ENCODE results near the gene SLC25A46.
A peak's percentile ranks its signal among the peaks of the same experiment; 100 is the strongest.
"Not testable (repeated sequence)": the region's sequence is repeated elsewhere in the genome, so short reads cannot be mapped to it uniquely, and the experiment has no call there.

SLC25A46 gene

DNA sequence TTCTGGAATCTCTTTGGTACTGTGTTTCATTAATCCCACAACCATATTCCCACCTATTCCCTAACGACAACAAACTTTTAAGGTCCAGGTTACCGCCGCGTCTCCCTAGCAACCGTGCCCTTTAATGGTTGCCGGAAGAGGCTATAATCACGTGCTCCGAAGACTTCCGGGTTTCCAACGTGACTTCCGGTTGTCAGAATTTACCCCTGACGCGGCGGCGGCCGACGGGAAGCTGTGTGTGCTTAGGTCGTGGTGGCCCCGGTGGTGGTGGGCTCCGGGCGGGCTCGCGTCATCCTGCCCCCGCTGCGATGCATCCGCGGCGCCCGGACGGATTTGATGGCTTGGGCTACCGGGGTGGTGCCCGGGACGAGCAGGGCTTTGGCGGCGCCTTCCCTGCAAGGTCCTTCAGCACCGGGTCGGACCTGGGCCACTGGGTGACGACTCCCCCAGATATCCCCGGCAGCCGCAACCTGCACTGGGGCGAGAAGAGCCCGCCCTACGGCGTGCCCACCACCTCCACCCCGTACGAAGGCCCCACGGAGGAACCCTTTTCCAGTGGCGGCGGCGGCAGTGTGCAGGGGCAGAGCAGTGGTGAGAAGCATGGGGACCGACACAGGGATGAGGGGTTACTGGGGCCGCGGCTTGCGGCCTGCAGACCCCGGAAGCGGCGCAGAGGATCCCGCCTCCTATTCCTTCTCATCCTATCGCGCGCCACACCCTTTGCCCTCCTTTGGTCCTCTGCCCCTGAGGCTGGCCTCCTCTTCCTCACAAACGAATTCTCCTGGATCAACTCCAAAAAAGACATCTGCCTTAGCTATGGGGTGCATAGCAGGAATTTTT, at the start of gene SLC25A46:
TSS of gene SLC25A46 (plus strand) at position 196 of the 840 bp plus-strand sequence. CDS start at position 309, 113 bp downstream.
- peak; percentile 75 for DNase-seq (ENCODE audit: low read depth)

DNA sequence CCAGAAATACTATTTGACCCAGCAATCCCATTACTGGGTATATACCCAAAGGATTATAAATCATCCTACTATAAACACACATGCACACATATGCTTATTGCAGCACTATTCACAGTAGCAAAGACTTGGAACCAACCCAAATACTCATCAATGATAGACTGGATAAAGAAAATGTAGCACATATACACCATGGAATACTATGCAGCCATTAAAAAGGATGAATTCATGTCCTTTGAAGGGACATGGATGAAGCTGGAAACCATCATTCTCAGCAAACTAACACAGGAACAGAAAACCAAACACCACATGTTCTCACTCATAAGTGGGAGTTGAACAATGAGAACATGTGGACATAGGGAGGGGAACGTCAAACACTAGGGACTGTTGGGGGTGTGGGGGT, 48.2 kb upstream of the SLC25A46 start:
- not testable (repeated sequence) for DNase-seq (ENCODE audit: low read depth)

DNA sequence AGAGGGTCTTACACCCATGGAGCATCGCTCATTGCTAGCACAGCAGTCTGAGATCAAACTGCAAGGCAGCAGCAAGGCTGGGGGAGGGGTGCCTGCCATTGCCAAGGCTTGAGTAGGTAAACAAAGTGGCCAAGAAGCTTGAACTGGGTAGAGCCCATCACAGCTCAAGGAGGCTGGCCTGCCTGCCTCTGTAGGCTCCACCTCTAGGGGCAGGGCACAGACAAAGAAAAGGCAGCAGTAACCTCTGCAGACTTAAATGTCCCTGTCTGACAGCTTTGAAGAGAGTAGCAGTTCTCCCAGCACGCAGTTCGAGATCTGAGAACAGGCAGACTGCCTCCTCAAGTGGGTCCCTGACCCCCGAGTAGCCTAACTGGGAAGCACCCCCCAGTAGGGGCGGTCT, 46.1 kb upstream of the SLC25A46 start:
- not testable (repeated sequence) for DNase-seq (ENCODE audit: low read depth)

DNA sequence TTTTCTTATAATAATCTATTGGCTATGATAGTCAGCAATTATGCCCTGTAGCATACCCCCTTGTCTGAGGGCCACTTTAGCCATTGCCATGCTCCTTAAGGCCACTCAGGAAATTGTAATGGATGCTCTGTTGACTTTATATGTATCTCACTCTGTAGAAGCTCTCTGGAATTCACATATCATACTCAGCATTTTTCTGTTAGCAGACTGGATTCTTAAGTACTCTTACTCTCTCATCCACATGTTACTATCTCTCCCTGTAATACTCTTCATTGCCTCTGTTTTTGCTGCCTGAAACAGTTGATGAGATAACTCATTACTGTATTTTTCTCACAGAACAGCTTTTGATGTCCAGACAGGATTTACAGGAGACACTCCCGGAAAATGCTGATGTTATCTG, 36.5 kb upstream of the SLC25A46 start:
- no peak for DNase-seq (ENCODE audit: low read depth)

GRCh38 chr5:110702704-110703103, 36.1 kb upstream of the SLC25A46 start:
- DNase-seq (ENCODE audit: low read depth): no peak

DNA sequence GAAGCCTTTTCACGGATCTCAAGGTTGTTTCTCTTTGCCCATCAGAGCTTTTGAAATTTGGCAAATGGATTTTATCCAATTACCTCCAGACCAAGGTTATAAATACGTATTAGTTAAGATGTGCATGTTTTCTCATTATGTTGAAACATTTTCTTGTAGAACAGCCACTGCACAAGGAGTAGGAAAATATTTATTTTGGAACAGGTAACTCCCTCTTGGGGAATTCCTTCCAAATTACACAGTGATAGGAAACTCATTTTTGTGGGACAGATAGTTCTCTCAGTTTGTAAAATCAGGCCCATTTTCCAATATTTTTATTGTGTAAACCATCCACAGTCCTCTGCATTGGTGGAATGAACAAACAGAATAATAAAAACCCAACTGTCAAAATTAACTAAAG, 35.3 kb upstream of the SLC25A46 start:
- no peak for DNase-seq (ENCODE audit: low read depth)

GRCh38 chr5:110705349-110705748, 33.5 kb upstream of the SLC25A46 start:
- DNase-seq (ENCODE audit: low read depth): no peak

- no peak for DNase-seq (ENCODE audit: low read depth)
These were observed 31.5 kb upstream of the SLC25A46 start for GRCh38 chr5:110707260-110707844.

DNA sequence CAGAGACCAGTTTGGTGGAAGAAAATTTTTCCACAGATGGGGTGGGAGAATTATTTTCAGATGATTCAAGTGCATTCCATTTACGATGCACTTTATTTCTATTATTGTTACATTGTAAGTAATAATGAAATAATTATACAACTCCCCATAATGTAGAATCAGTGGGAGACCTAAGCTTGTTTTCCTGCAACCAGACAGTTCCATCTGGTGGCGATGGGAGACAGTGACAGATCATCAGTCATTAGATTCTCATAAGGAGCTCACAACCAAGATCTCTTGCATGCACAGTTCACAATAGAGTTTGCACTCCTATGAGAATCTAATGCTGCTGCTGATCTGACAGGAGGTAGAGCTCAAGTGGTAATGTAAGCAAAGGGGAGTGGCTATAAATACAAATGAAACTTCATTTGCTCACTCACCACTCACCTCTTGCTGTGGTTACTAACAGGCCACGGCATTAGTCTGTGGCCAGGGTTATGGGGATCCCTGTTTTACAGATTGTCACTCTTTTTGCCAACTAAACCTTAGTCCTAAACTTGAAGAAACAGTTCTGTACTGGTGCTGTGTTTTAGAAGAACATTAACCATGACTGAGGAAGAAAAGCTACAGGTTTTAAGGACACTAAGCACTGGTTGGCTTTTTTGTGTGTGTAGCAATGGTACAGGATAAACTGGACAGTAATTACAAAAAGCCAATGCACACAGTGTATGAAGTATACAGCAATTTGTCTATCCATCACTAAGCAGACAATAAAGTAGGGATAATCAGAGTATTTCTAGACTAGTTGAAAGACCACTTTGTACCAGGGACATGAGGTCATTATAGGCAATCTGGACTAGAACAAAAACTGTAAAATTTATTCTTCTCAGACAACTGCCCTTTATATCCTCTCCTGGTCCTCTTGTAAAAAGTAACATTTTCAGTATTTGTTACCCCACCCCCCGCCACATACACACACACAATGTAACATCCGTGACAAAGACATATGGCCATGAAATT, 22.3 kb upstream of the SLC25A46 start:
- DNase-seq (ENCODE audit: low read depth): no peak

DNA sequence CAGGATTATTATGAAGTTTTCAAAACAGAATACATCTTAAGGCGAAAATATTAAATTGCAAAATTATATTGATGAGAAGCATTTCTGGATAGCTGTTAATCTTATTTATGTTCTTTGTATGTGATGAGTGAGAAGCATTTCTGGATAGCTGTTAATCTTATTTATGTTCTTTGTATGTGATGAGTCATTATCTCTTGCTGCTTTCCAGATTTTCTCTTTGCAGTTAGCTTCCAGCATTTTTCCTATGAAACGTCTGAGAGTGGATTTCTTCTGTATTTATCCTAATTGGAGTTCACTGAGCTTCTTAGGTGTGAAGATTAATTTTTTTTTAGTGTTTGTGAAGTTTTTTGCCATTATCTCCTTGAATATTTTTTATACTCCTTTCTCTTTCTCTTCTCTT, 20.5 kb upstream of the SLC25A46 start:
- DNase-seq (ENCODE audit: low read depth): no peak

DNA sequence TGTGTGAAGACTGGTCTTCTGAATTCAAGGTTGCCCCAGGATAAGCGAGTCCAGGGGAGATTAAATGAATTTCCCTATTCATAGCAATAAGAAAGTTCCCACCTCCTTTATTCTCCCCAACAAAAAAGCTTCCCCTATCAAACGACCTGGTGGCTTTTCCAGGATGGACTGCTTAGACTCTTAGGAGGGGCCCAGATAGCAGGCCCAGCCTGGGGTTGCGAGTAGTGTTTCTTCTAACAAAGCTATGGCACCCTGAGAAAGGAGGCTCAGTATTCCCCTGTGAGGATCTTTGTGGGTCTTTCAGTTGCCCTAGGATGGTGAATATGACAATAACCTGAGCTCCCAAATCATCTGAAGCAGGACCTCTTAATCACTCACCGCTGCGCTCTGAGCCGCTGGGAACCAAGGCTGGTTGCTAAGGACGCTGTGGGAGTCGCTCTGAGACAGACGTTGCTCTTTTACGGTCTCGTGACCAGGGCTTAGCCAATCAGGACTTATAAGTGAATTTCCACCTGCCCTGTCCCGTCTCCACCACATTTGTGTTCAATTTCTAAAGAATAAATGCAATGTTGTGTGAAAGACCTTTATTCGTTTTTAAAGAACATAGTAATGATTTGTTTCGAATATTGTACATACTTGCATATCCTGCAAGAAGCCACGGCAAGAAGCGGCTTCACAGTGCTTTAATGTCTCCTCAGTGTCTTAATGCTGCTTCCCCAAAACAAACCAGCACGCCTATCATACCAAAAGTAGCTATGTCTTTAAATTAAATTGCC, 12.4 kb upstream of the SLC25A46 start, which contains the start of gene TMEM232:
TSS of gene TMEM232 (minus strand) at position 423 of the 776 bp plus-strand sequence. CDS start 59,319 bp downstream, outside the sequence.
- DNase-seq (ENCODE audit: low read depth): no peak

DNA sequence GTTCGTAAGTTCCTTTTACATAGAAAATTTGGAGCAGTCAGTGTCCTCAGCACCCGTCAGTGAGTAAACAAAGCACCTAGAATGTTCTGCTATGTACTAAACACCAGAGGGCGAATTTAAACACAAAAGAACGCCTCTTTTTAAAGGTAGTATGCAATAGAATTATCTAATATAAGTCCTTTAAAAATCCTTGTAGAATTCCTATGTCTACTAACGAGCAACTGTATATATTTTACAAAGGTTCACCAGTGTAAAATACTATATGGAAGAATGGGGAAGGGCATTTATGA, 11.8 kb upstream of the SLC25A46 start:
- no peak for DNase-seq (ENCODE audit: low read depth)

GRCh38 chr5:110731499-110731898, 7.3 kb upstream of the SLC25A46 start:
- DNase-seq (ENCODE audit: low read depth): not testable (repeated sequence)

DNA sequence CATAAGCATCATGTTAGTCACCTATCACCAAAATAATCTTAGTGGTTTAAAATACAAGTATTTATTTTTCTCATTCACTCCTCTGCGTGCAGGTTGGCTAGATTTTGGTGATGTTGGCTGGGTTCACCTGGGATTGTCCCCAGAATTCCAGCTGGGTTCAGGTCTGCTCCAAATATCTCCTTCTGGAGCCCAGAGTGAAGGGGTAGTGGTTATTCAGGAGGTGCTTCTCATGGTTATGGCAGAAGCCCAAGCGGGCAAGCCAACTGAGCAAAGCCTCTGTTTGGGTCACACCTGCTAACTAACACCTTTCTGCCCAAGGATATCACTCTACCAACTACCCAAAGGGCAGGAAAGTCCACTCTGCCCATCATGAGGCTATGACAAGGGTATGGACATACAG, 4.7 kb upstream of the SLC25A46 start:
- no peak for DNase-seq (ENCODE audit: low read depth)

- no peak for DNase-seq (ENCODE audit: low read depth)
These were observed 3.3 kb upstream of the SLC25A46 start for GRCh38 chr5:110735556-110735955.

DNA sequence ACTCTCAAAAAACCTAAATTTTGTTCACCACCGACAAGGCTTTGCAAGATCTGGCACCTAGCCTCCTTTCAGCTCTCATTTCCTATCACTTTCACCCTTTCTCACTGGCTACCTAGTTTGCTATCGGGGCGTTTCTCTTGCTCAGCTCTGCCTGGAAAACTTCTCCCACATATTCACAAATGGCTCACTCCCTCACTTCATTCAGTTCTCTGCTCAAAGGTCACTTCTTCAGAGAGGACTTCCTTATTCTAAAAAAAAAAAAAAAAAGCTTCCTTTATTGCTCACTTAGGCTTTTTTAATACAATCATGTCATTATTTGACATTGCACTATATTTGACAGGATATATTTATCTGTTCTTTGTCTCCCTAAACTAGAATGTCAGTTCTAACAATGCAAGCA, 2.1 kb upstream of the SLC25A46 start:
- no peak for DNase-seq (ENCODE audit: low read depth)

GRCh38 chr5:110738503-110738811, 350 bp upstream of the SLC25A46 start:
- DNase-seq (ENCODE audit: low read depth): no peak

GRCh38 chr5:110751902-110752762, 13.3 kb downstream of the SLC25A46 start:
- no peak for DNase-seq (ENCODE audit: low read depth)

GRCh38 chr5:110752953-110753352, 14.1 kb downstream of the SLC25A46 start:
- no peak for DNase-seq (ENCODE audit: low read depth)

GRCh38 chr5:110753600-110753999, 14.8 kb downstream of the SLC25A46 start:
- no peak for DNase-seq (ENCODE audit: low read depth)

DNA sequence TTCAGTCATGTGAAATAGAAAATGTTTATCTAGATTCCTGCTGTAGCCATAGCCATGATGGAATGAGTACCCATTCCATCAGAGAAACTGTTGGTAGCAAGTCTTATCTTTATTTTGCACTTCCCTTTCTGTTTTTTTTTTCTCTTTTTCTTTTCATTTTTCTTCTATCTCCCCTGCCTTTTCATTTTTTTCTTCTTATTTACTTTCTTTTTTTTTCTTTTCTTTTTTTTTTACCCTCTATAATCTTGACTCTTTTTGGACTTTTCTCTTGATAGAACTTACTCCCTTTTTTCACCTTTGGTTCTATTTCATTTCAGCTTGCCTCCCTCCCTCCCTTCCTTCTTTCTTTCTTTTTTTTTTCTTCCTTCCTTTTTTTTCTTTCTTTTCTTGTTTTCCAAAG, 15.4 kb downstream of the SLC25A46 start:
- DNase-seq (ENCODE audit: low read depth): no peak
